HG03460 (cell line): ENCODE results near the gene TMEM91.

Experiments
- ATAC-seq: cut with Tn5 transposase; IDR thresholded peaks from one replicate; pipeline ENCODE4 v1.9.1; 2021; ENCODE audit not compliant: unreplicated experiment

Gene TMEM91

DNA sequence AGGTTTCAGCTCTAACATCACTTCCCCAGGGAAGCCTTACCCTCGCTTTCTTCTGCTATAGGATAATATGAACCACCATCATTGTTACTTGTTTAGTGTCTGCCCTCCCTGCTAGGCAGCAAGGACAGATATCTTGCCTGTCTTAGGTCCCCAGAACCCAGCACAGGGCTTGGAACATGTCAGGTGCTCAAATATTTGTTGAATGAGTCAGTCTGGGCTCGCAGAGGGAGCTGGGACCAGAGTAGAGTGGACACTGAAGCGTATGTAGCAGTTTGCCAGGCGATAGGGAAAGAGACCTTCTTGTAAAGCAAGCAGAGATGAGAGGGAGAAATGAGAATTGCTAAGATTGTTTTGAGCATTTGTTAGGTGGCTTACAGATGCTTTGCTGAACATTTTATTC lies 33.0 kb downstream of the TMEM91 start:
- no peak for ATAC-seq

DNA sequence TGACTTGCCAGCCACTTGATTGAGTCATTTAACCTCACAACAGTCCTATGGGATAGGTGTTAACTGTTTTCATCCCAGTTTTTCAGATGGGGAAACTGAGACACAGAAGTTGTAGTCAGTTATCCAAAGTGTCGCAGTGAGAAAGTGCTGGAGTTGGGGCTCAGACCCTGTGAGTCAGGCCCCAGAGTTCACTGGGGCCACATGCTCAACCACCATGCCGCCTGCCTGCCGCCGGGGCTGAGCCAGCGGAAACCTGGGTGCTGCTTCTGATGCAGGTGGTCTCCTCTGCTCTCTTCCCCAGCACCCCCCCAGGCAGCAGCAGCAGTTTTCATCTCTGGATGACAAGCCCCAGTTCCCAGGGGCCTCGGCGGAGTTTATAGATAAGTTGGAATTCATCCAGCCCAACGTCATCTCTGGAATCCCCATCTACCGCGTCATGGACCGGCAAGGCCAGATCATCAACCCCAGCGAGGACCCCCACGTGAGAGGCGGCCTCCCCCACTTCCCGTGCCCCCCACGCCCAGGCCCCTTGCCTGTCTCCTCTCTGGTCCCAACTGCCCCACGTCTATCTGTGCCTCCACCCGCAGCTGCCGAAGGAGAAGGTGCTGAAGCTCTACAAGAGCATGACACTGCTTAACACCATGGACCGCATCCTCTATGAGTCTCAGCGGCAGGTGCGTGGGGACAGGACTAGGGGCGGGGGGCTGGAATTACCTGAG lies 34.2 kb downstream of the TMEM91 start:
- ATAC-seq: no peak

DNA sequence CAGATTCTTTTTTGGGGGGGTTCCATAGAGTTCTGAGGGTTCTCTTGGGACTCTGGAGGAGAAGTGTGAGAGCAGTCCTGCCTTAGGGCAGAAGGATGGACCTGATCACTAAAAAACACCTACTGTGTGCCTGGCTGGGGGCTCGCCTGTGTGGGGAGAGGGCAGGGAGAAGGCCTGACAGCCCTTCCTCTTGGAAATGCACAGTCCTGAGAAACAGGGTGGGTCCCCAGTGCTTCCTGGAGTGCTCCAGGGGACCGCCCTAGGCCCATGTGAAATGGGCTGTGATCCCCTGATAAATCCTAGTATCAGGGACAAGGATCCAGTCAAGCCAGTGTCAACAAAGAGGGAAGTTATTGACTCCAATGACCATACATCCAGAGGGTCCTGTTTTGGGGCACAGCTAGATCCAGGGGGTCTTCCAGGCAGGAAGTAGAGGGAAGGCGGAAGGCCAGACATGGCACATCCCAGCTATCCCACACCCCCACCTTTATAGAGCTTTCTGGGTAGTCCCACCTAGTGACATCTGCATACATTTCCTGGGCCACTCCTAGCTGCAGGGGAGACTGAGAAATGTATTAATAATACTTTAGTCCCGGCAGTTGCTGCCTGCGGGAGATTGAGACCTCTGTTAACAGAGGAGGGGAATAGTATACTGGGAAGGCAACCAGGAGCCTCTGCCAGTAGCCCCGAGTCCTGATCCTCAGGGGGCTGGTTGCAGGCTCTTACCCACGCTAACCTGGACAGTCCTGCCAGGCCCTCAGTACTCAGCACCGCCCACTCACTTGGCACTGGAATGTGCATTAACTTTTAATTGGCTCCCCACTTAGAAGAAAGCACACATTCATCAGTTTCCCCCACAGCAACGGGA lies 35.0 kb downstream of the TMEM91 start:
- no peak for ATAC-seq

GRCh38 chr19:41411968-41412265 lies 35.6 kb downstream of the TMEM91 start:
- no peak for ATAC-seq

DNA sequence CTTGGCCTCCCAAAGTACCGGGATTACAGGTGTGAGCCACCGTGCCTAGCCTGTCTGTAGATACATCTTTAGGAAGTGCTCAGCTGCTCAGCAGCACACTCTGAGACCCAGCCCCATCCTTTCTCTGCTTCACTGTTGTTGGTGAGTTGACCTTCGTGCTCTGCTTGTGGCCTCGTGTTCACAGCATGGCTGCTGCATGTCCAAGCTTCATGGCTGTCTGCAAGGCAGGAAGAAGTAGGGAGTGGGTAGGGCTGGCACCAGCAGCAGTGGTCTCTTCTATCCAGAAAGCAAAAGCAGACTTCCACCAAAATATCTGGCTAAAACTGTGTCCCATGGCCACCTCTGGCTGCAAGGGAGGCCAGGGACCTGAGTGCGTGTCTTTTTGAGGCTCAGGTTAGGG lies 36.6 kb downstream of the TMEM91 start:
- ATAC-seq: no peak

- no peak for ATAC-seq
Measured at GRCh38 chr19:41413947-41414346, 37.6 kb downstream of the TMEM91 start.

- no peak for ATAC-seq
Measured at GRCh38 chr19:41414461-41414860, 38.1 kb downstream of the TMEM91 start.

DNA sequence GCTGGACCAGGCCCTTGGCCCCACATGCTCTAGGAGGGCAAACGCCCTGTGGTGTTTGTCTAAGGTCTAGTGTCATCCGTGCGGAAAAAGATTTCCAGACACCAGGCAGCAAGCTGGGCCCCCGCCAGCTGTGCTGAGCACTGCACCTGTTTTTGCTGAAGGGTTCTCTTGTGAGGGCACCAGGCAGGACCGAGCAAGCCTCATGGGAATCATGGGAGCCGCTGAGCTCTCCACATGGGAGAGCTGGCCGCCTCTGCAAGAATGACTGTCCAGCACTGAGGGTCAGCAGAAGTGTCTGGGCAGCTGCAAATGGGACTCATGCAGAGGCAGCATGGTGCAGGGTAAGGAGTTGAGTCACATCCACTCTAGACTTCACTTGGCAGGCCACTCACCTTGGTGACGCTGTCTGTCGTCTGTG lies 38.8 kb downstream of the TMEM91 start:
- ATAC-seq: no peak

GRCh38 chr19:41416194-41416674 lies 39.9 kb downstream of the TMEM91 start:
- no peak for ATAC-seq

GRCh38 chr19:41420101-41420880 lies 44.0 kb downstream of the TMEM91 start:
- ATAC-seq: no peak

DNA sequence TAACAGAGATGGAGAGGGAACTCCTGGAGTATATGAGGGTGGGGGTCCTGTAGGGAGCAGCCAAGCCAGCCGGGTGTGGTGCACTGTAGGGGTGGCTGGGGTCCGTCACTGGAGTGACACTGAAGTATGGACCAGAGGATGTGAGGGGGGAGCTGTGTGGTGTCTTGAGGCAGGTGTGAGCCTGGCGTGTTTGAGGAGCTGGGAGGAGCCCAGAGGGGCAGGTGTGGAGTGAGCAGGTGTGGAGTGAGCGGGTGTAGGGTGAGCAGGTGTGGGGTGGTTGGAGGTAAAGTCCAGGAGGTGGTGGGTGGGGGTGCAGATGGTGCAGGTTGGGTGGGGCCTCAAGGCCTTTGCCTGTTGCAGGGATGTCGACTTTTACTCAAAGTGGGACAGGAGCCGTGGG lies 45.0 kb downstream of the TMEM91 start:
- ATAC-seq: no peak

GRCh38 chr19:41421973-41422372 lies 45.6 kb downstream of the TMEM91 start:
- ATAC-seq: no peak

- ATAC-seq: no peak
Measured at GRCh38 chr19:41422456-41422855, 46.1 kb downstream of the TMEM91 start.

DNA sequence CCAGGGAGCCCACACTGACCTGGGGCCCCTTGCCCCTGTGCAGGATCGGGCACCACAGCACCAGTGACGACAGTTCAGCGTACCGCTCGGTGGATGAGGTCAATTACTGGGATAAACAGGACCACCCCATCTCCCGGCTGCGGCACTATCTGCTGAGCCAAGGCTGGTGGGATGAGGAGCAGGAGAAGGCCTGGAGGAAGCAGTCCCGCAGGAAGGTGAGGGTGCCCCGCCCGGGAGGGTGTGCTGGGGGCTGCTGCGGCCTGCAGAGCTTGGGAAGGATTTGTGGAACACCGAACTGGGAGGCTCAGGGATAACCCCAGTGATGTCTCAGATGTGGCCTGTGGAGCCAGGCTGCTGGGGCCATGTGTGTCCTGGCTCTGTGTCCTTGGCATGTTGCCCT lies 46.6 kb downstream of the TMEM91 start:
- no peak for ATAC-seq

GRCh38 chr19:41424335-41425173 lies 48.2 kb downstream of the TMEM91 start:
- no peak for ATAC-seq

DNA sequence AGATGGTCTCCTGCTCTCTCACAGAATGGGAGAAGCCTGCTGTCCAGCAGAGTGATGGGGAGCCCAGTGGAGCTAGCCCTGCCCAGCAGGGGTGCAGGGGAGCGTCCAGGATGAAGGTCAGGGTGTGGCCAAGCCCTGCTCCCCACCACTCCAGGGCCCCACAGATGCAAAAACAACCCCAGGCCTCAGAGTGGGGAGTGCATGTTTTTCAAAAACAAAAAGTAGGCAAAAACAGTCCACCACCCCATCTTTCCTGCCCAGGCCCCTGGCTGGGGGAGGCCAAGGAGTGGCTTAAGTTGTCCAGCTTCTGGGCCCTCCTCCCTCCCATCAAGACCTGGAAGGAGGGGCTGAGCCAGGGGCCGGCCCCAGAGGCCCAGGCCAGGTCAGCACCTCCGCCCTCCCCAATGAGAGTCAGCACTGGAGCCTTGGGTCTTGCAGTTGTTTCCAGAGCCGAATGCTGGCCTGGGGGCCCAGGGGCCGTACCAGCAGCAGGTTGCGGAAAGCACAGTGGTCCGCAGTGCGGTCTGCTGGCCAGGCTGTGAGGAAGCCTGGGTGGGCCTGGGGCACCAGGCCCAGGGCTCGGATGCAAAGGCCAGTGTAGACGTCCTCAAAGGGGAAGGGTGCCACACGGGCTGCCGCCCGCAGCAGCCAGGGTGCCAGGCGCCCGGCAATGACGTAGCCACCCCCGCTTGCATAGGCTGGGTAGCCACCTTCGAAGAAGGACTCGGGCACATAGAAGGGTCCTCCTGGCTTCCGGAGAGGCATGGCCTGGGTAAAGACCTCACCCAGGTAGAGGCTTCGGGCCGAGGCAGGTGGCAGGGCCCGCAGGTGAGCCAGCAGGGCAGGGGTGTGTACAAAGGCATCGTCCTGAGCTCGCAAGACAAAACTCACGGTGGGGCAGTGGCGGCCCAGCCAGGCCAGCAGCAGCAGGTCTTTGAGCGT lies 49.1 kb downstream of the TMEM91 start:
- ATAC-seq: no peak

DNA sequence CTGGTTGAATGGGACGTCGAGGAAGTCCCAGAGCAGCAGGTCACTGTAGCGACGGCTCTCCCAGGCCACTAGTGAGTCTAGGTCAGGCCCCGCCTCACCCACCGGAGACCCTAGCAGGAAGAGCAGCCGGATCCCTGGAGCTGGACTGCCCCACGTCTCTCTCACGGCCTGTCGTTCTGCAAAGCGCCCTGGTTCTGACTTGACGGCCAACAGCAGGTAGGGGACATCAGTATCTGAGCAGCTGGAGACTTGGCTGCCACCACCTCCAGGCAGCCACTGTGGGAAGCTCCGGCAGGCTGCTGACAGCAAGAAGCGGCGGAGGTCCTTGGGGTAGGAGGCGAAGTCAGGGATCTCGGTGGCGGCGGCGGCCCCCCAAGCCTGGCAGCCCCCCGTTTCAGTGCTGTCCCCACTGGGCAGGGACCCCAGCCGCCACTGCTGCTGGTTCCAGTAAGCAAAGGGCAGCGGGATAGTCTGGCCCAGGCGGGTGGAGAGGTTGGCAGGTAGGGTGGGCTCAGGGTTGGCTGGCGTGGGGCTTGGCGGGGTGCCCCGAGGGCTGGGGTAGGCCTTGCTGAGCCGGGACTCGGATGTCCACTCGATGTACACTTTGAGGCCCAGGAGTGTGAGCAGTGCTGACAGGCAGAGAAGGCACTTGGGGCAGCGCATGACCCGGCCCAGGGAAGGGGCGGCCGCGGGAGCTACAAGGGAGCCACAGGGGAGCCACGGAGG lies 49.9 kb downstream of the TMEM91 start:
- ATAC-seq: no peak

DNA sequence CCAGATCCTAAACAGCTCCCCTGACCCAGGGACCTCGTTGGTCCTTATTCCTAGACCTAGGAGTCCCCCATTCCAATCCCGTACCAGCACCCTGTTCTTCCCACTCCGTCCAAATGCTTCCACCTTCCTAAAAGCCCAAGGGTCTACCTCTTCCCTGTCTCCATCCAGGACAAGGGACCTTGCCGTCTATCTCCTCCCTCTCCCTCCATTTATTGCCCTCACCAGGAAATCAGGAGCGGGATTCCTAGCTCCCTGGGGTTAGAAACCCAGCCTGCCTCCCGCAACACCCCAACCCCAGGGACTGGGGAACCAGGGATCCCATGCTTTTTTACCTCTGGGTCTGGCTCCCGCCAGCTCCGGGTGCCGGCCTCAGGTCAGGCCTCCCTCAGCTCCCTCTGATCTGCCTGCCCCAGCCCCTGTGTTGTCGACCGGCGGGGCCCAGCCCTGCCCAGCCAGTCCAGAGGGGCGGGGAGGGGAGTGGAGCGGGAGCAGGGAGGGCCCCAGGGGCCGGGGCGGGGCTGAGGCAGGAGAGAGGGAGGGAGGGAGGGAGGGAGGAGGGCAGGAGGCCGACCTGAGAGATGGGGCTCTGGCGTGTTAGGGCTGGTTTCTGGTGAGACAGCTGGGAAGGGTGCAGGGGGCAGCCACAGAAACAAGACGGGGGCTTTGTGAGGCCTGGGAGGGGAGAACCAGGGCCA lies 50.8 kb downstream of the TMEM91 start, which contains the start of gene B3GNT8:
TSS of gene B3GNT8 (minus strand) at position 423 of the 695 bp plus-strand sequence. CDS start 596 bp downstream, outside the sequence.
- ATAC-seq: no peak
